MM.1S (cell line): Measurements from ENCODE around the gene MET.

ENCODE experiments used
- EZH2 ChIP-seq: fragments of 300-600 bp; sonication (generic); optimal IDR thresholded peaks from 2 replicates; pipeline ENCODE3; 2017; ENCODE audit warnings: low read depth, mild to moderate bottlenecking, antibody characterized with exemption, low read length, mixed read lengths
- EZH2phosphoT487 ChIP-seq: fragments of 300-600 bp; sonication (generic); IDR thresholded peaks from 2 replicates; pipeline ENCODE4 v1.6.1; 2018; ENCODE audit warnings: antibody characterized with exemption, low read length
- TF ChIP-seq, protein P1 (sequence below): fragments of 300-600 bp; sonication (generic); IDR thresholded peaks from 2 replicates; pipeline ENCODE4 v1.5.1; 2016; ENCODE audit warnings: antibody characterized with exemption, low read length, mixed read lengths

DNA sequence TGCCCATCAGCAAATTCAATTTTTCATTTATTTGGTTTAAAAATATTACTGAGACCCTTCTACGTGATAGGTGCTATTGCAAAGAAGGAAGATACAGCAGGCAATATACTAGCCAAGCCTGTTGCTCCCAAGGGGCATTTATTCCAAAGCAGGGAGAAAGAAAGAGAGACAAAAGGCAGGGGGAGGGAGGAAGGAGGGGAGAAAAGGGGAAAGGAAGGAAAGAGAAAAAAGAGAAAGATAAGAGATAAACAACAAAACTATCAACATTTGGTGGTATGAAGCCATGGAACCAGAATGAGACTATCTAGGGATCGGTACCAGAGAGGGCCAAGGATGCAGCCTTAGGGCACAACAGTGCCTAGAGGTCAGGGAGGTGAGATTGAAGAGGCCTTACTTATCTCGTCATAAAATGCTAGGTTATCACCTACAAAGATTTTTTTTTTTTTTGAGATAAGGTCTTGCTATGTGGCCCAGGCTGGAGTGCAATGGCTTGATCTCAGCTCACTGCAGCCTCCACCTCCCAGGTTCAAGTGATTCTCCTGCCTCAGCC, 135.1 kb downstream of the MET start:
- TF ChIP-seq, protein P1, sequence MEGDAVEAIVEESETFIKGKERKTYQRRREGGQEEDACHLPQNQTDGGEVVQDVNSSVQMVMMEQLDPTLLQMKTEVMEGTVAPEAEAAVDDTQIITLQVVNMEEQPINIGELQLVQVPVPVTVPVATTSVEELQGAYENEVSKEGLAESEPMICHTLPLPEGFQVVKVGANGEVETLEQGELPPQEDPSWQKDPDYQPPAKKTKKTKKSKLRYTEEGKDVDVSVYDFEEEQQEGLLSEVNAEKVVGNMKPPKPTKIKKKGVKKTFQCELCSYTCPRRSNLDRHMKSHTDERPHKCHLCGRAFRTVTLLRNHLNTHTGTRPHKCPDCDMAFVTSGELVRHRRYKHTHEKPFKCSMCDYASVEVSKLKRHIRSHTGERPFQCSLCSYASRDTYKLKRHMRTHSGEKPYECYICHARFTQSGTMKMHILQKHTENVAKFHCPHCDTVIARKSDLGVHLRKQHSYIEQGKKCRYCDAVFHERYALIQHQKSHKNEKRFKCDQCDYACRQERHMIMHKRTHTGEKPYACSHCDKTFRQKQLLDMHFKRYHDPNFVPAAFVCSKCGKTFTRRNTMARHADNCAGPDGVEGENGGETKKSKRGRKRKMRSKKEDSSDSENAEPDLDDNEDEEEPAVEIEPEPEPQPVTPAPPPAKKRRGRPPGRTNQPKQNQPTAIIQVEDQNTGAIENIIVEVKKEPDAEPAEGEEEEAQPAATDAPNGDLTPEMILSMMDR: no peak
- TF ChIP-seq EZH2 (no peak), EZH2phosphoT487 (no peak)
